Mesendoderm (in vitro differentiated cells): ENCODE results near the gene ADGRG4.
A peak's percentile ranks its signal among the peaks of the same experiment; 100 is the strongest.

ENCODE experiments used
- DNase-seq: peaks from one replicate; pipeline ENCODE4 v3.0.0; 2013
- H2AK5ac ChIP-seq: 2 replicates; pipeline ENCODE4 v1.6.1; 2013; ENCODE audit warnings: low read length, inconsistent platforms
- H2BK120ac ChIP-seq: 2 replicates; pipeline ENCODE4 v1.6.1; 2013; ENCODE audit warnings: low read depth, mild to moderate bottlenecking, low read length, moderate library complexity, mixed read lengths
- H2BK15ac ChIP-seq: replicated peaks from 2 replicates; pipeline ENCODE4 v1.6.1; 2013; ENCODE audit warnings: low read depth, mild to moderate bottlenecking, moderate library complexity
- H2BK5ac ChIP-seq: 2 replicates; pipeline ENCODE4 v1.6.1; 2013; ENCODE audit warnings: low read length, inconsistent platforms
- H3K18ac ChIP-seq: 2 replicates; pipeline ENCODE4 v1.6.1; 2013; ENCODE audit warnings: mild to moderate bottlenecking, low read length, mixed read lengths
- H3K23ac ChIP-seq: one replicate; pipeline ENCODE4 v1.6.1; 2013; ENCODE audit warnings: low read length
- H3K27ac ChIP-seq: 2 replicates; pipeline ENCODE4 v1.5.1; 2013; ENCODE audit warnings: low read depth, mild to moderate bottlenecking, inconsistent platforms, low read length, moderate library complexity
- H3K27me3 ChIP-seq: 2 replicates; pipeline ENCODE4 v1.6.1; 2013; ENCODE audit warnings: low read length, control low read depth, mild to moderate bottlenecking, inconsistent platforms; ENCODE audit not compliant: insufficient read depth, poor library complexity
- H3K36me3 ChIP-seq: 2 replicates; pipeline ENCODE4 v1.6.1; 2013; ENCODE audit warnings: low read length, inconsistent platforms; ENCODE audit not compliant: control insufficient read depth, insufficient read depth
- H3K4ac ChIP-seq: one replicate; pipeline ENCODE4 v1.6.1; 2013; ENCODE audit warnings: low read depth, mild to moderate bottlenecking, low read length, moderate library complexity
- H3K4me1 ChIP-seq: 2 replicates; pipeline ENCODE4 v1.6.1; 2013; ENCODE audit warnings: low read depth, low read length, inconsistent platforms; ENCODE audit not compliant: control insufficient read depth
- H3K4me2 ChIP-seq: 2 replicates; pipeline ENCODE4 v1.6.1; 2013; ENCODE audit warnings: low read length
- H3K4me3 ChIP-seq: 2 replicates; pipeline ENCODE4 v1.5.1; 2013; ENCODE audit warnings: mild to moderate bottlenecking, low read length
- H3K56ac ChIP-seq: one replicate; pipeline ENCODE4 v1.6.1; 2013; ENCODE audit warnings: low read length
- H3K79me1 ChIP-seq: 2 replicates; pipeline ENCODE4 v1.6.1; 2013; ENCODE audit warnings: low read length, inconsistent platforms
- H3K79me2 ChIP-seq: 2 replicates; pipeline ENCODE4 v1.6.1; 2013; ENCODE audit warnings: mild to moderate bottlenecking, low read length; ENCODE audit not compliant: control insufficient read depth, insufficient read depth
- H3K9ac ChIP-seq: 2 replicates; pipeline ENCODE4 v1.6.1; 2013; ENCODE audit warnings: low read length, inconsistent platforms
- H4K5ac ChIP-seq: one replicate; pipeline ENCODE4 v1.6.1; 2013; ENCODE audit warnings: low read length
- H4K8ac ChIP-seq: one replicate; pipeline ENCODE4 v1.6.1; 2013; ENCODE audit warnings: low read depth, mild to moderate bottlenecking, control low read depth, low read length, moderate library complexity
- WGBS: extraction: QIAGEN DNeasy Blood & Tissue Kit; methylation state at CpG from one replicate; pipeline ENCODE4 v1.1.7; 2013; ENCODE audit warnings: low lambda C conversion rate, missing lambda C conversion rate; ENCODE audit not compliant: insufficient coverage; ENCODE audit errors: extremely low coverage; 5-methylcytosine and 5-hydroxymethylcytosine counted together

The ADGRG4 gene

GRCh38 chrX:136259543-136259942 is 41.2 kb upstream of the ADGRG4 start:
- no peaks in the 10 kb centered on the region for H3K27me3 ChIP-seq
- DNase-seq, result peak; percentile 46
- H4K5ac ChIP-seq, result no peak overlapping the region
- H2BK15ac ChIP-seq, result no peak overlapping the region
- no peaks in the 10 kb centered on the region for H3K79me1 ChIP-seq
- H3K18ac ChIP-seq, result no peak overlapping the region
- H3K27ac ChIP-seq, result no peak overlapping the region
- H3K4me1 ChIP-seq, result no peaks in the 10 kb centered on the region
- H2BK5ac ChIP-seq, result no peak overlapping the region
- H3K23ac ChIP-seq, result no peak overlapping the region
- H2AK5ac ChIP-seq, result no peak overlapping the region
- H3K56ac ChIP-seq, result no peak overlapping the region
- H3K9ac ChIP-seq, result no peak overlapping the region
- H4K8ac ChIP-seq, result no peak overlapping the region
- no peak overlapping the region for H2BK120ac ChIP-seq
- H3K4ac ChIP-seq, result no peak overlapping the region
- no peak overlapping the region for H3K4me3 ChIP-seq
- H3K4me2 ChIP-seq, result no peak overlapping the region
- H3K36me3 ChIP-seq, result no peaks in the 10 kb centered on the region
- no peaks in the 10 kb centered on the region for H3K79me2 ChIP-seq
- no CpG with 5 or more reads among the region's 4 CpGs for WGBS

- Histone ChIP-seq H3K4ac (no peak overlapping the region), H3K18ac (no peak overlapping the region), H3K79me2 (no peaks in the 10 kb centered on the region), H4K5ac (no peak overlapping the region), H3K4me2 (no peak overlapping the region), H4K8ac (no peak overlapping the region), H3K56ac (no peak overlapping the region), H3K23ac (no peak overlapping the region), H3K27ac (no peak overlapping the region), H2BK5ac (no peak overlapping the region), H3K36me3 (no peaks in the 10 kb centered on the region), H3K4me1 (no peaks in the 10 kb centered on the region), H2AK5ac (no peak overlapping the region), H3K9ac (no peak overlapping the region), H2BK120ac (no peak overlapping the region), H3K4me3 (no peak overlapping the region), H3K27me3 (no peaks in the 10 kb centered on the region), H2BK15ac (no peak overlapping the region), H3K79me1 (no peaks in the 10 kb centered on the region)
- no peak for DNase-seq
These were observed 40.0 kb upstream of the ADGRG4 start for GRCh38 chrX:136260776-136261175.

DNA sequence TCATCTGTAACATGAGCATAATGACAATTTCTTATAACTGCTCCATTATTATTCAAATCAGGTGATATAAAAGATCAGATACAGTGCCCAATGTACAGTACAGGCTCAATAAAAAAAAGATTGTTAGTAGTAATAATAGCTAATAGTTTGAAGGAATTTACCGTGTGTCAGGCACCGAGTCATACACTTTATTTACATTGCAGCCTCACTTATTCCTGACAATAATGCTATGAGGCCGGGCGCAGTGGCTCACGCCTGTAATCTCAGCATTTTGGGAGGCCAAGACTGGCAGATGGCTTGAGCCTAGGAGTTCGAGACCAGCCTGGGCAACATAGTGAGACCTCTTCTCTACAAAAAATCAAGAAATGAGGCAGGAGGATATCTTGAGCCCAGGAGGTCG is 39.4 kb upstream of the ADGRG4 start:
- H4K5ac ChIP-seq, result no peak overlapping the region
- no peaks in the 10 kb centered on the region for H3K4me1 ChIP-seq
- H3K4me2 ChIP-seq, result no peak overlapping the region
- no peak overlapping the region for H3K9ac ChIP-seq
- no peak overlapping the region for H3K4me3 ChIP-seq
- no peak overlapping the region for H3K27ac ChIP-seq
- no peak overlapping the region for H3K4ac ChIP-seq
- H3K79me1 ChIP-seq, result no peaks in the 10 kb centered on the region
- no peaks in the 10 kb centered on the region for H3K79me2 ChIP-seq
- H2BK120ac ChIP-seq, result no peak overlapping the region
- no peaks in the 10 kb centered on the region for H3K36me3 ChIP-seq
- DNase-seq, result no peak
- H4K8ac ChIP-seq, result no peak overlapping the region
- H2AK5ac ChIP-seq, result no peak overlapping the region
- H3K23ac ChIP-seq, result no peak overlapping the region
- WGBS, result no CpG with 5 or more reads among the region's 7 CpGs
- H3K56ac ChIP-seq, result no peak overlapping the region
- H2BK5ac ChIP-seq, result no peak overlapping the region
- no peak overlapping the region for H2BK15ac ChIP-seq
- no peak overlapping the region for H3K18ac ChIP-seq
- H3K27me3 ChIP-seq, result no peaks in the 10 kb centered on the region

GRCh38 chrX:136262243-136262642 is 38.5 kb upstream of the ADGRG4 start:
- Histone ChIP-seq H4K8ac (no peak overlapping the region), H2BK120ac (no peak overlapping the region), H3K4me1 (no peaks in the 10 kb centered on the region), H2BK15ac (no peak overlapping the region), H3K4me2 (no peak overlapping the region), H3K18ac (no peak overlapping the region), H3K4ac (no peak overlapping the region), H3K9ac (no peak overlapping the region), H3K79me2 (no peaks in the 10 kb centered on the region), H3K79me1 (no peaks in the 10 kb centered on the region), H2BK5ac (no peak overlapping the region), H4K5ac (no peak overlapping the region), H3K27me3 (no peaks in the 10 kb centered on the region), H3K27ac (no peak overlapping the region), H3K4me3 (no peak overlapping the region), H3K23ac (no peak overlapping the region), H3K56ac (no peak overlapping the region), H2AK5ac (no peak overlapping the region), H3K36me3 (no peaks in the 10 kb centered on the region)
- DNase-seq, result no peak
- no CpG with 5 or more reads among the region's 5 CpGs for WGBS

DNA sequence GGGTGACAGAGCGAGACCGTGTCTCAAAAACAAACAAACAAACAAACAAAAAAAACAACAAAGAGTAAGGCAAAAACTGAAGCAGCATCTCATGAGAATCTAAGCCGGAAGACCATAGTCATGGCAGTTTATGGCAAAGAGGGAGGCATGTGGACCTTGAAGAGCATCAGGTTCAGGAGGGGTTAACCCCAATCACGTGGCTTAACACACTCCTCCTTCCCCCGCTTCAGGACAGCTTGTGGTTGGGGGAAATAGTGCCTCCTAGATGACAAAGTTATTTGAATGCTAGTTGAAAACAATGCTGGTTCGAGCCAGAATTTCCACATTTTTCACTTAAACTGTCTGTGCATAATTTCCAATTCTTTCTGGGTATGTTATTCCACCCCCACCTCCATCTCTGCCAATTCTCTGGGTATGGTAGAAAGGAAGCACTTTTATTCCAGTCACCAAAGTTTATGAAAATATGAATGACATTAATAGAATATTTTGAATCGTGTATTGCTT is 37.9 kb upstream of the ADGRG4 start:
- no peaks in the 10 kb centered on the region for H3K4me1 ChIP-seq
- H3K23ac ChIP-seq, result no peak overlapping the region
- no peak overlapping the region for H3K27ac ChIP-seq
- H2BK120ac ChIP-seq, result no peak overlapping the region
- H2BK15ac ChIP-seq, result no peak overlapping the region
- H3K9ac ChIP-seq, result no peak overlapping the region
- no peak overlapping the region for H4K8ac ChIP-seq
- H4K5ac ChIP-seq, result no peak overlapping the region
- H2AK5ac ChIP-seq, result no peak overlapping the region
- H3K27me3 ChIP-seq, result no peaks in the 10 kb centered on the region
- no peaks in the 10 kb centered on the region for H3K36me3 ChIP-seq
- no peak overlapping the region for H3K4me3 ChIP-seq
- whole genome bisulfite sequencing, result no CpG with 5 or more reads among the region's 7 CpGs
- H3K56ac ChIP-seq, result no peak overlapping the region
- DNase-seq, result peak; percentile 54
- H2BK5ac ChIP-seq, result no peak overlapping the region
- no peaks in the 10 kb centered on the region for H3K79me2 ChIP-seq
- no peaks in the 10 kb centered on the region for H3K79me1 ChIP-seq
- no peak overlapping the region for H3K4me2 ChIP-seq
- no peak overlapping the region for H3K4ac ChIP-seq
- H3K18ac ChIP-seq, result no peak overlapping the region

DNA sequence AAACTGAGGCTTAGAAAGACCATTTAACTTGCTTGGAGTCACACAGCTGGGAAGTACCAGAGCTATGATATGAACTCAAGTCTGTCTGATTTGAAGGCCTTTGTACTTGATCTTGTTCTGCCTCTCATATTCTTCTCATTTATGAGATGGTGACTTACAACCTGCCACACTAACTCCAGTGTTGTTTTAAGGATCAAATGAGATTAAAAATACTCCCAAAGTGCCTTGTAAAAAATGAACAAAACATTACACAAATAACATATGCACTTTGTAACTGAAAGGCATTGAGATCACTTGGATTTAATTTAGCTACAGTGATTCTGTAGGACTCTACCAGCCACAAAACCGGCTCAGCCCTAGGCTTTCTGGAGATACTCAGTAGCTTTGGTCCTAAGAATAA is 33.9 kb upstream of the ADGRG4 start:
- H3K79me2 ChIP-seq, result no peaks in the 10 kb centered on the region
- no peak overlapping the region for H2BK15ac ChIP-seq
- H3K27me3 ChIP-seq, result no peaks in the 10 kb centered on the region
- no peaks in the 10 kb centered on the region for H3K4me1 ChIP-seq
- no peak overlapping the region for H3K4me2 ChIP-seq
- H3K79me1 ChIP-seq, result no peaks in the 10 kb centered on the region
- H3K4ac ChIP-seq, result no peak overlapping the region
- no CpG with 5 or more reads among the region's 1 CpG for WGBS
- H2AK5ac ChIP-seq, result no peak overlapping the region
- no peak overlapping the region for H3K9ac ChIP-seq
- no peaks in the 10 kb centered on the region for H3K36me3 ChIP-seq
- H4K8ac ChIP-seq, result no peak overlapping the region
- no peak overlapping the region for H3K4me3 ChIP-seq
- H3K56ac ChIP-seq, result no peak overlapping the region
- no peak overlapping the region for H3K27ac ChIP-seq
- no peak overlapping the region for H3K23ac ChIP-seq
- H2BK120ac ChIP-seq, result no peak overlapping the region
- H3K18ac ChIP-seq, result no peak overlapping the region
- no peak for DNase-seq
- no peak overlapping the region for H4K5ac ChIP-seq
- H2BK5ac ChIP-seq, result no peak overlapping the region
